Effector memory CD4-positive, alpha-beta T cell (primary cell): ENCODE results near the gene OPCML.

Source experiments
- DNase-seq, 3 donors: peaks; one replicate each; pipeline ENCODE4 v3.0.0-alpha.2; 2020
- H3K27ac ChIP-seq: 2 replicates; pipeline ENCODE4 v1.7.0; 2013; ENCODE audit warnings: mild to moderate bottlenecking, low read length, moderate library complexity; ENCODE audit not compliant: insufficient read depth, poor library complexity, severe bottlenecking
- H3K27me3 ChIP-seq: replicated peaks from 2 replicates; pipeline ENCODE4 v1.7.0; 2013; ENCODE audit warnings: mild to moderate bottlenecking, low read length; ENCODE audit not compliant: insufficient read depth, control insufficient read depth, poor library complexity, severe bottlenecking
- H3K36me3 ChIP-seq: 2 replicates; pipeline ENCODE4 v1.7.0; 2013; ENCODE audit warnings: mild to moderate bottlenecking, low read length, moderate library complexity; ENCODE audit not compliant: control insufficient read depth, insufficient read depth
- H3K4me1 ChIP-seq: 2 replicates; pipeline ENCODE4 v1.7.0; 2013; ENCODE audit warnings: low read length, mild to moderate bottlenecking; ENCODE audit not compliant: control insufficient read depth, insufficient read depth, poor library complexity, severe bottlenecking
- H3K4me3 ChIP-seq: 2 replicates; pipeline ENCODE4 v1.7.0; 2013; ENCODE audit warnings: low read length, low read depth, mild to moderate bottlenecking; ENCODE audit not compliant: insufficient read depth, poor library complexity, severe bottlenecking
- H3K9me3 ChIP-seq: 2 replicates; pipeline ENCODE4 v1.7.0; 2013; ENCODE audit warnings: mild to moderate bottlenecking, low read length, moderate library complexity; ENCODE audit not compliant: control insufficient read depth

The OPCML gene

GRCh38 chr11:133153031-133153430 is 379.3 kb downstream of the OPCML start:
- peaks cover 6% of the 10 kb centered on the region for H3K27me3 ChIP-seq
- no peaks in the 10 kb centered on the region for H3K4me1 ChIP-seq
- H3K9me3 ChIP-seq = no peaks in the 10 kb centered on the region
- H3K4me3 ChIP-seq = no peak overlapping the region
- DNase-seq = no peak
- no peaks in the 10 kb centered on the region for H3K36me3 ChIP-seq
- no peak overlapping the region for H3K27ac ChIP-seq

GRCh38 chr11:133149698-133150097 is 382.6 kb downstream of the OPCML start:
- no peaks in the 10 kb centered on the region for H3K36me3 ChIP-seq
- no peak overlapping the region for H3K27ac ChIP-seq
- no peak overlapping the region for H3K4me3 ChIP-seq
- DNase-seq = no peak
- H3K4me1 ChIP-seq = no peaks in the 10 kb centered on the region
- H3K27me3 ChIP-seq = no peaks in the 10 kb centered on the region
- H3K9me3 ChIP-seq = no peaks in the 10 kb centered on the region

- no peaks in the 10 kb centered on the region for H3K4me1 ChIP-seq
- no peak for DNase-seq
- no peak overlapping the region for H3K27ac ChIP-seq
- no peaks in the 10 kb centered on the region for H3K9me3 ChIP-seq
- H3K36me3 ChIP-seq = no peaks in the 10 kb centered on the region
- H3K4me3 ChIP-seq = no peak overlapping the region
- no peaks in the 10 kb centered on the region for H3K27me3 ChIP-seq
Measured at GRCh38 chr11:133147625-133148024, 384.7 kb downstream of the OPCML start.

GRCh38 chr11:133146697-133147306 is 385.5 kb downstream of the OPCML start:
- Histone ChIP-seq H3K4me3 (no peak overlapping the region), H3K9me3 (no peaks in the 10 kb centered on the region), H3K4me1 (no peaks in the 10 kb centered on the region), H3K27me3 (no peaks in the 10 kb centered on the region), H3K27ac (no peak overlapping the region), H3K36me3 (no peaks in the 10 kb centered on the region)
- DNase-seq = no peak

- H3K27ac ChIP-seq = no peak overlapping the region
- H3K4me1 ChIP-seq = no peaks in the 10 kb centered on the region
- H3K36me3 ChIP-seq = no peaks in the 10 kb centered on the region
- no peaks in the 10 kb centered on the region for H3K9me3 ChIP-seq
- no peak for DNase-seq
- H3K27me3 ChIP-seq = no peaks in the 10 kb centered on the region
- H3K4me3 ChIP-seq = no peak overlapping the region
Measured at GRCh38 chr11:133137939-133138338, 394.4 kb downstream of the OPCML start.

- no peak overlapping the region for H3K4me3 ChIP-seq
- no peaks in the 10 kb centered on the region for H3K4me1 ChIP-seq
- no peaks in the 10 kb centered on the region for H3K36me3 ChIP-seq
- no peaks in the 10 kb centered on the region for H3K9me3 ChIP-seq
- H3K27ac ChIP-seq = no peak overlapping the region
- H3K27me3 ChIP-seq = no peaks in the 10 kb centered on the region
- no peak for DNase-seq
Measured at GRCh38 chr11:133137270-133137669, 395.0 kb downstream of the OPCML start.

- no peaks in the 10 kb centered on the region for H3K9me3 ChIP-seq
- no peaks in the 10 kb centered on the region for H3K36me3 ChIP-seq
- no peak for DNase-seq
- no peak overlapping the region for H3K27ac ChIP-seq
- no peak overlapping the region for H3K4me3 ChIP-seq
- no peaks in the 10 kb centered on the region for H3K27me3 ChIP-seq
- H3K4me1 ChIP-seq = no peaks in the 10 kb centered on the region
Measured at GRCh38 chr11:133136376-133136775, 395.9 kb downstream of the OPCML start.

GRCh38 chr11:133134314-133135173 is 397.8 kb downstream of the OPCML start:
- Histone ChIP-seq H3K4me3 (no peak overlapping the region), H3K27ac (no peak overlapping the region), H3K4me1 (no peaks in the 10 kb centered on the region), H3K36me3 (no peaks in the 10 kb centered on the region), H3K9me3 (no peaks in the 10 kb centered on the region), H3K27me3 (no peaks in the 10 kb centered on the region)
- peak in 1 of 3 donors; percentile 11 for DNase-seq

- no peak overlapping the region for H3K4me3 ChIP-seq
- DNase-seq = no peak
- H3K27ac ChIP-seq = no peak overlapping the region
- no peaks in the 10 kb centered on the region for H3K9me3 ChIP-seq
- H3K27me3 ChIP-seq = no peaks in the 10 kb centered on the region
- no peaks in the 10 kb centered on the region for H3K4me1 ChIP-seq
- H3K36me3 ChIP-seq = no peaks in the 10 kb centered on the region
Measured at GRCh38 chr11:133133606-133134005, 398.7 kb downstream of the OPCML start.

GRCh38 chr11:133133050-133133449 is 399.3 kb downstream of the OPCML start:
- Histone ChIP-seq H3K4me1 (no peaks in the 10 kb centered on the region), H3K27me3 (no peaks in the 10 kb centered on the region), H3K27ac (no peak overlapping the region), H3K9me3 (no peaks in the 10 kb centered on the region), H3K36me3 (no peaks in the 10 kb centered on the region), H3K4me3 (no peak overlapping the region)
- DNase-seq = no peak
